HG03521 (cell line): Measurements from ENCODE around the gene DHCR24.

ENCODE experiments used
- ATAC-seq: cut with Tn5 transposase; IDR thresholded peaks from one replicate; pipeline ENCODE4 v1.9.1; 2021; ENCODE audit warnings: mild to moderate bottlenecking, moderate library complexity; ENCODE audit not compliant: unreplicated experiment

The DHCR24 gene

DNA sequence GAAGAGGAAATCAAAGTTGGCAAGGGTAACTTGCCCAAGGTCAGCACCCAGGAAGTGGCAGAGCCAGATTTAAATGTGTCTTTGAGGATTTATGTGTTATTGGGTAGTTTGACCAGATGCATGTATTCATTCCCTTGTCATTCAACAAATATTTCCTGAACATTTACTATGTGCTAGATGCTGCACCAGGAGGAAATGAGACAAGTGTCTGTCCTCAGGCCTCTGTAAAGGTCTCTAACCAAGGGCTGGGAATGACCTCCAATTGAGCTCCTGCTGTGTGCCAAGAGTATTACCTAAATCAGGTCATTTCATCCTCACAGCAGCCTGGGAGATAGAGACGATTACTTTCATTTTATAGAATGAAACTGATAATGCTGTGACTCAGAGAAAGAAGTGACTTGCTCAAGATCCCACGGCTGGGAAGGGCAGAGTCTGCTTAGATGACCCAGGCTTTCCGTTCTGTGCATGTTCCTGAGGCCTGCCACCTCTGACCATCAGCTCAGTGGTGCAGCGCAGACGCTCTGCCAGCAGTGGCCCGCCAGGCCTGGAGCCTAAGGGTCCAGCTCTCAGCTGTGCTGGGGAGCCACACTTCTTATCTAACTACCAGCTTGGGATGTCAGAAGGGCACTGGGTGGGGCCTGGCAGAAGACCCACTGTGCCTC lies 82.4 kb downstream of the DHCR24 start:
- no peak for ATAC-seq

GRCh38 chr1:54803761-54804470 lies 83.1 kb downstream of the DHCR24 start:
- no peak for ATAC-seq

DNA sequence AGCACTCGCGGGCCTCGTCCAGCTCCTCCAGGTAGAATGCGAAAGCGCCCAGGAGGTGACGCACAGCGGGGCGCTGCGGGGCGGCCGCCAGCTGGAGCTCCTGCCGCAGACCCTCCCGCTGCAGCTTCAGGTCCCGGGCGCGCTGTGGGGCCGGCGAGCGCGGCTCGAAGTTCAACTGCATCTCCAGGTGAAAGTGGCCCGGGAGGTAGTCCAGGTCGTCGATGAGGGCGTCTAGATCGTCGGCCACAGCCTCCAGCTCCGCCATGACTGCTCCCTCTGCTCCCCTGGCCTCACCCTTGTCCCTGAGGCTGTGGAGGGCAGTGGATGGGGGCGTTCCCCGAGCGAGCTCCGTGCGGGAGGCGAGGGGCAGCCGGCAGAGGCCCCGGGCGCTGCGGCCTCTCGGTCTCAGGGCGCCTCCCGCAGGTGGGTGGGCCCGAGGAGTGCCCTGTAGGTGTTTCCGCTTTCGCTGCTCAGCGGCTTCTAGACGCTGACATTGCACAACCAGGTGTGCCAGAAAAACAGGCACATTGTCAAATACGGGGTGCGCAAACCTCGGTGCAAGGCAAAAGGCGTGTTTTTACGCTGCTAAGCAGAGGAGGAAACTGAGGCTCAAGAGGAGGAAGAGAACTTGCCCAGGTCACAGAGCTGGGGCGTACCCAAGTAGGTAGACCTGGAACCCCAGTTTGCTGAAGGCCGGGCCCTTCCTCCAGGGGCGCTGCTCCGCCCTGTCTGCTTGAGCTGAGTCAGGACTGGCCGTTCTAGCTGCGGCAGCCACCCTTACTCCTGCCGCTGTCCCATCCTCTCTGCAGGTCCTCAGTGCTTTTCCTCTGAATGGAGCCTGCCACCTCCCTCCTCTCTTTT lies 85.9 kb downstream of the DHCR24 start, which contains the start of gene TTC22:
Gene TTC22 (minus strand): TSS at position 425 of the 861 bp plus-strand sequence. CDS start 160 bp downstream, at position 265.
- ATAC-seq: peak; percentile 83

GRCh38 chr1:54800041-54800898 lies 86.7 kb downstream of the DHCR24 start:
- no peak for ATAC-seq
